NCI-H69 (cell line): ENCODE data around the gene BMP4.
"Not testable (repeated sequence)": the region's sequence is repeated elsewhere in the genome, so short reads cannot be mapped to it uniquely, and the experiment has no call there.

Experiments used
- DNase-seq: peaks from one replicate; lab custom pipeline; 2025; lab: John Stamatoyannopoulos, UW

Gene BMP4

DNA sequence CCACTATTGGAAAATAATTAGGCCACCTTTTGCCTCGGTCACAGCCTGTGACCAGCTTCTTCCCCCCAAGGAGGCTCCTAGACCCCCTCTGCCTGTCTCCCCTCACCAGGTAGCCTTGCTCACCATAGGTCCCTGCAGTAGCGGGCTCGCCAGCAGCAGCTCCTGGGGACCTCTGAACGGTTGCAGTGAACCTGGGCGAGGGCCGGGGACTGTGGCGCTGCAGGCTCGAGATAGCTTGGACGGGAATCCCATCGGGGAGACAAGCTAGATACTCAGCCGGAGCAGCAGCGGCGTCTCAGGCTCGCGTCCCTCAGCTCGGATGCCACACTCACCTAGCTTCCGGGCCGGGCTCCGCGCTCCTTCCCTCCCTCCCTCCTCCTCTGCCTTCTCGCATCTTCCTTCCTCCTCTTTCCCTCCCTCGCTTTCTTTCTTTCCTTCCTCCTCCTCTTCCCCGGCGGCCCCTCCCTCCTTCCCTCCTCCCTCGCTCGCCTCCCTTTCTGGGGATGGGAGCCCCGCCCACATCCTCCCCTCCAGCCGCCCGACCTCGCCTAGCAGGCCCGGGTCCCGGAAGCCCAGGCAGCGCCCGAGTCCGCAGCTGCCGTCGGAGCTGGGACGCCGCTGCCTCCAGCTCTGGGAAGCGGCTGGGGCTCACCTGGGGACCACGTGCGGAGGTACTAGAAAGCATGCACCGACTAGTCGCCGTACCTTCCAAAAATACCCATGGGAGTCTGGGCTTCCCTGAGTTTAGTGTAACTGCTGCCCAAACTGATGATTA, at the start of gene BMP4:
Gene BMP4 (minus strand): TSS at position 399 of the 775 bp plus-strand sequence. CDS start 4,603 bp downstream, outside the sequence.
- DNase-seq, result peak; percentile 92

- DNase-seq, result peak; percentile 79
Observed at GRCh38 chr14:54003064-54003463, 46.4 kb upstream of the BMP4 start.

DNA sequence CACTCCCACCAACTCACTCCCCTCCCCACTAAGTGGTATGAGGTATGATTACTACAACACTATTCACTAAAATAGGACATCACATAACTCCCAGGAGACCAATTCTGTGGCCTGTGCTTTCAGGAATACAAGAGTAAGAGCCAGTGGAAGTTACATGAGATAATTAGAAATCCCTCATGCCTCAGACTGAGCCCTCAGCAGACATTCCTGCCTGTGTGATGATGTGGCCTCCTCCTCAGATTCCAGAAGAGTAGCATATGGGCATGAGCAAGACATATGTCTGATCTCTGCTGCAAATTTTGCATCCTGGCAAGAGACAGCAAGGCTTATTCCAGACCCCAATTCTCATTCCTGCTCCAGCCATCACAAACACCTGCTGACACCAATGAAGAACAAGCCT, 46.0 kb upstream of the BMP4 start:
- DNase-seq, result peak; percentile 45

GRCh38 chr14:54001189-54001878, 44.7 kb upstream of the BMP4 start:
- DNase-seq, result peak; percentile 61

DNA sequence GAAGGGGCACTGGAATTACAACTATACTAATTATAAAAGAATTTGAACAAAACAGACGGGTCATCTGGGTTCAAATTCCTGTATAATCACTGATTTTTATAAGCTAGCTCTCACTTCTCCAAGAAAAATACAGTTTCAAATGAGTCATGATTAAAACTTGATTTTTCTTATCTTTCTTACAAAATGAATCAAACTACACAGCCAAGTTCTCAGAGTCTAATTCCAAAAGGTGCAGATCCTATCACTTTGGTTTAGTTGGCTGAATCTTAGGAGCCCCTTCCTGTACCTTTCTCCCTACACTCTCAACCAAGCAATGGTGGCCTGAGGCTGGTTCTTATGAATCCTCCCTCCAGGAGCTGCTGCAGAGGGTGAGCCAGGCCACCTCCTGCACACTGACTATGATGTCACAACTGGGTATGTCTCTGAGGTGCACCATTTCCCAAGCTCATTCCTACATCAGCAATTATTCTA, 43.8 kb upstream of the BMP4 start:
- no peak for DNase-seq

- DNase-seq, result no peak
Observed at GRCh38 chr14:53999061-53999488, 42.5 kb upstream of the BMP4 start.

DNA sequence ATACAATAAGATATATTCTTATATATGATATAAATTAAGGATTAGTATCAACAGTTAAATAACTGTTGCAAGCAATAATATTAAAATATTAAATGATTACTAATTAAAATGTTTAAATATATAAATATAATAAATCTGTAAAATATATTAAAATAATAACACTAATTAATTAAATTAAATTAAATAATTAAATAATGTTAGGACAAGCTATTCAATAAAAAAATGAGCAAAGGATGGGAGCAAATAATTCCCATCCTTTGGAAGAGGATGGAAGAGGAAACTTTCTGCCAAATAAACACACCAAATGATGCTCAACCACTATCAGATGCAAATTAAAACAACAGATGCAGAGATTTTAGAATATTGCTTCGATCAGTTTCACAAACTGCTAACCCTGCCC, 39.4 kb upstream of the BMP4 start:
- DNase-seq, result no peak

DNA sequence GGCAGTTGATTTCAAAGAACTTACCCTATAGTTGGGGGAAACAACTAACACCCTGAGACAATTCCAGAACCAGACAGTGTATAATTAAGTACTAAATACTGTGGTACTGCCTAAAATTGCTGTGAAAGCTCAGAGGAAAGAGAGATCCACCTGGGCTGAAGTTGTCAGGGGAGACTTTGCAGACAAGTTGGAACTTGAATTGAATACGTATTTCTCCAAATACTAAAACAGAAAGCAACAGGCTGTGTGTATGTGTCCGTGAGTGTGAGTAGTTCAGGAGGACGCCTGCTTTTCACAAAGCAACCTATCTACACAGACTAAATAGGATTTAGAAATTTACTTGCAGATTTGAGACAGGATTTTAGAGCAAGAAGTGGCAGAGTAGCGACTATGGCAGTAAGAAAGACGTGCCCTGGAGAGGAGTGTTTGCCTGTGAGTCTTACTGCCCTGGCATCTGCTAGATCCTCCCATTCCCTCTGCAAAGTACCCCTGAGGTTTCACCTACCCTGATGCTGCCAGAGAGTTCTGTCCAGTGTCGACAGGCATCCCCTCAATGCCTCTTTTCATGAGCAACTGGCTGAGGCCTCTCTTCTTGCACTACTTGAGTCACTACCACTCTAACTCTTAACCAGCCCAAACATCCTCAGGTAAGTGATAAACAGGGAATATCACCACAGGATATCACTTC, 37.4 kb upstream of the BMP4 start:
- peak; percentile 49 for DNase-seq

GRCh38 chr14:53990978-53991377, 34.4 kb upstream of the BMP4 start:
- DNase-seq, result no peak

DNA sequence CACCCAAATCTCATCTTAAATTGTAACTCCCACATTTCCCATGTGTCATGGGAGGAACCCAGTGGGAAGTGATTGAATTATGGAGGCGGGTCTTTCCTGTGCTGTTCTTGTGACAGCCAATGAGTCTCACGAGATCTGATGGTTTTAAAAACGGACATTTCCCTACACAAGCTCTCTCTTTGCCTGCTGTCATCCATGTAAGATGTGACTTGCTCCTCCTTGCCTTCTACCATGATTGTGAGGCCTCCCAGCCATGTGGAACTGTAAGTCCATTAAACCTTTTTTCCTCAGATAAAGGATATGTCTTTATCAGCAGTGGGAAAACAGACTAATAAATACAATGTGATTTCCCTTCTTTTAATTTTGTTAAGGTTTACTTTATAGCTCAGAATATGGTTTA, 30.1 kb upstream of the BMP4 start:
- DNase-seq, result not testable (repeated sequence)

DNA sequence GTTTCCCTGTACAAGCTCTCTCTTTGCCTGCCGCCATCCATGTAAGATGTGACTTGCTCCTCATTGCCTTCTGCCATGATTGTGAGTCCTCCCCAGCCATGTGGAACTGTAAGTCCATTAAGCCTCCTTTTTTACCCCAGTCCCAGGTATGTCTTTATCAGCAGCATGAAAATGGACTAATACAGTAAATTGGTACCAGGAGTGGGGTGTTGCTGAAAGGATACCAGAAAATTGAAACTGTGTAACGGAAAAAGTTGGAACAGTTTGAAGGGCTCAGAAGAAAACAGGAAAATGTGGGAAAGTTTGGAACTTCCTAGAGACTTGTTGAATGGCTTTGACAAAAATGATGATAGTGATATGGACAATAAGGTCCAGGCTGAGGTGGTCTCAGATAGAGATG, 28.3 kb upstream of the BMP4 start:
- DNase-seq, result not testable (repeated sequence)

GRCh38 chr14:53983112-53983511, 26.5 kb upstream of the BMP4 start:
- DNase-seq, result no peak

DNA sequence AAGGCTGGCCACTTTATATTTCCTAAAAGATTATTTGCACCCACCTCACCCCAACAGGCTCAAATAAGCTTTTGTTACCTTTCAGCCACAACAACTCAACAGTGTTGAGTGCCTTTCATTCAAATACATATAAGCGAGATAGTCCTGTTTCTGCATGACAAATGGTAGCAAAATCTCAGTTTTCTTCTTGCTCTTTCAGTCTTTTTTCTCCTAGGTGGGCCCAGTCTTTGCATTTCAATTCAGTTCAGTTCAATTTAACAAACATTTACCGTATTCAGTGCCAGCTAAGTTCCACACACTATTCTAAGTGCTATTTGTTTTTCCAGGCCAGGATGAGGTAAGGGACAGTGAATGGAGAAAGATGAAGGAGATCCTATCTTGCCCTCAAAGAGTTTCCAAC, 25.9 kb upstream of the BMP4 start:
- DNase-seq, result no peak

DNA sequence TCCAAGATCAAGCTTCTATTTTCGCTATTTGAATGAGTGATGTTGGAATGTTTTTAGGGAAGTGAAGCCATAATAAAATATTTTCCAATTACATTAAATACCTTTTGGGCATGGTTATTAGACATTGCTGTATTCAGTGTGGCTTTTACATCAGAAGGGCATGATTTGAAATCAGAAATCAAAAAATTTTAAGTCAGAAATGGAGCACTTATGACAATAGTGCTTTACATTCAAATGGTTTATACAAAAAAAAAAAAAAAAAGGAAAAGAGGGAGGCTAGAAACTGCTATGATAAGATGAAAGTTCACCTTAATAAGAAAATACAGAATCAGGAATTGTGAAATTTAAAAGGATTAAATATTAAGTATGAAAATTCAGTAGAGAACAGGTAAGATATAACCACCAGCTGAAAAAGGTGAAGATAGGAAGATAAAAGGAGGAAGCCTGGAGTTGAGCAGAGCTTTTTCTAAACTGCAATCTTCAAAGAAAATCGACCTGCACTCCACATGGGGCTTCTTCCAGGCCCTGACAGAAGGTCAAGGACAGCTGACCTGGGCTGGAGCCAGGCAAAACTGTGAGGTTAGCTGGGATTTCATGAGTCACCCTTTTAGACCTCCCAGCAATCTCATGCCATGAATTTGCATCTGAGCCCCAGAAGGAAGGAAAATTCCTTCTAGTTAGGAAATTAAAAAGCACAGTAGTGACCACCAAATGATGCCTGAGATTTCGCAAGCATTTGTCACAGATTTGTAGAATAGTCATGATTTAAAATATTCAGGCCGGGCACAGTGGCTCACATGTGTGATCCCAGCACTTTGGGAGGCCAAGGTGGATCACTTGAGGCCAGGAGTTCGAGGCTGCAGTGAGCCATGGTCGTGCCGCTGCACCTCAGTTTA, 23.4 kb upstream of the BMP4 start:
- no peak for DNase-seq

DNA sequence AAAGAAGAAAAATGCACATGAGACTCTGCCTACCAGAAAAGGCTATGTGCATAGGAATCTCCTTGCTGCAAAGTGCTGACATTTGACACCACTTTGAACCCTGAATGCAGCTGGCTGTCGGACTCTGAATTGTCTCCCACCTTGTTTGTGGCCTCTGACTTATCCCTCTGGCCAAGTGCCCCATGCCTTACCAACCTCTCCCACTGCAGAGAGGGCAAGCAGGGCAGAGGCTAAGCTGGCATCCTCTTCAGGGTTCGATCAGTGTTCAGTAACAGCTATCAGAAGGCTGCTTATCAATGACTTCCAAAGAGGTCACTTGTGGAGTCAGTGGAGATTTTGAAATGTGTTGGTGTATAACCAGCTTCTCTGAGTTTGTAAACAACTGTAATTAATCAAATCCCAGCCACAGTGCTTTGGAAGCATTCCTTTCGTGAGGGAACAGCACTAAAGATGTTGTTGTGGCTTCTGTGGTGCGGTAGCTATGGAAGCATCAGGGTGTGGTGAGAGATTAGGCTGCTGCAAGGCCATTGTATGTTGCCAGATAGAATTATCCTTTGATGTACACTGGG, 22.6 kb upstream of the BMP4 start:
- DNase-seq, result no peak

- DNase-seq, result no peak
Observed at GRCh38 chr14:53978194-53978593, 21.6 kb upstream of the BMP4 start.

- DNase-seq, result no peak
Observed at GRCh38 chr14:53975444-53975843, 18.8 kb upstream of the BMP4 start.

DNA sequence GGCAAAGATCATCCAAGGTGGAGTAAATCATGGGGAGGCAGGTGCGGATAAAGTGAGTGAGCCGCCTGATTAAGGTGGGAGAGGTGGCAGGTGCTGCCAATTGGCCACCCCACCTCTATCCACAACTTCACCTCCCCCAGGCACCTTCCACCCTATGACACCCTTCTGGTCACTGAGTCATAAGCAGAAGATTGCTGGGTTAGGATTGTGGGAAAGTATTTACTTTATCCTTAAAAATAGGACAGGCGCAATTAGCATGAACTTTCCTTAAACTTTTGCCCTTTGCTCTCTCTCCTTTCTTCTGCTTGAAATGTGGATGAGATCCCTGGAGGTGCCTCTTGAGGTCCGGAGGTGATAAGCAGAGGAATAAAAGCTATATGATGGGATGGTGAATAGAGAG, 14.9 kb upstream of the BMP4 start:
- DNase-seq, result no peak

DNA sequence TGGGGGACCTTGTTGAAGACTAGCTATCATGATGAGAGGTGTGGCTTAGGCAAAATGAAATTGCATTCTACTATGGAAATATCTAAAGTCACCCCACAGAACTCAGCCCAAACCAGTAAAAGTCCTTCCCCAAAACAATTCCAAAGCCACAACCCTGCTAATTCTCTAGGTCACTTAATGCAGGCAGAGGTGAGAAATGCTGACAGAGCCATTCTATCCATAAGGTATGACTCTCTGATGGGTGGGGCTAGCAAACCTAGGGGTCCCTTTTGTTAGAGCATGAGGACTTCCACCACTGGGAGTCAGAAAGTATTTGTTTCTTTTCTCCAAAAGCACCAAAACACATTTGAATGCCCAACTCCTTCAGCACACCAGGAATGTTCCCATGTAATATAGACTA, 12.7 kb upstream of the BMP4 start:
- no peak for DNase-seq

GRCh38 chr14:53968726-53969125, 12.1 kb upstream of the BMP4 start:
- no peak for DNase-seq

- DNase-seq, result peak; percentile 24
Observed at GRCh38 chr14:53967606-53968005, 11.0 kb upstream of the BMP4 start.
